GM19023 (cell line): ENCODE measurements around the gene HMGN2.
A peak's percentile ranks its signal among the peaks of the same experiment; 100 is the strongest.

Experiments used
- ATAC-seq: cut with Tn5 transposase; IDR thresholded peaks from one replicate; pipeline ENCODE4 v1.9.1; 2021; ENCODE audit warnings: mild to moderate bottlenecking, moderate library complexity; ENCODE audit not compliant: unreplicated experiment

The HMGN2 gene

GRCh38 chr1:26472320-26472900 lies at the start of gene HMGN2:
TSS of gene HMGN2 (plus strand) at chr1:26472440. CDS start at chr1:26472613, 173 bp downstream.
- peak; percentile 61 for ATAC-seq

- ATAC-seq, result no peak
These were observed 42.5 kb upstream of the HMGN2 start for GRCh38 chr1:26429721-26430120.

- peak; percentile 95 for ATAC-seq
These were observed 40.1 kb upstream of the HMGN2 start, which contains the start of gene DHDDS for GRCh38 chr1:26431979-26432695. TSS of gene DHDDS (plus strand) at chr1:26432321. CDS start at chr1:26432946, 625 bp downstream.

- ATAC-seq, result no peak
These were observed 39.4 kb upstream of the HMGN2 start for GRCh38 chr1:26432793-26433192.

GRCh38 chr1:26434161-26434752 lies 38.0 kb upstream of the HMGN2 start:
- no peak for ATAC-seq

- ATAC-seq, result no peak
These were observed 34.2 kb upstream of the HMGN2 start for GRCh38 chr1:26438041-26438440.

GRCh38 chr1:26440259-26440658 lies 32.0 kb upstream of the HMGN2 start:
- no peak for ATAC-seq

GRCh38 chr1:26449868-26450267 lies 22.4 kb upstream of the HMGN2 start:
- ATAC-seq, result no peak

GRCh38 chr1:26450908-26451307 lies 21.3 kb upstream of the HMGN2 start:
- no peak for ATAC-seq

GRCh38 chr1:26452459-26453183 lies 19.6 kb upstream of the HMGN2 start:
- ATAC-seq, result no peak

- ATAC-seq, result no peak
These were observed 13.1 kb upstream of the HMGN2 start for GRCh38 chr1:26459148-26459547.

GRCh38 chr1:26459573-26460031 lies 12.6 kb upstream of the HMGN2 start:
- no peak for ATAC-seq

GRCh38 chr1:26468911-26469310 lies 3.3 kb upstream of the HMGN2 start:
- ATAC-seq, result no peak

- ATAC-seq, result no peak
These were observed 2.7 kb upstream of the HMGN2 start for GRCh38 chr1:26469558-26469957.

- no peak for ATAC-seq
These were observed 1.3 kb upstream of the HMGN2 start for GRCh38 chr1:26470878-26471497.

- ATAC-seq, result peak; percentile 12
These were observed 531 bp upstream of the HMGN2 start for GRCh38 chr1:26471498-26472319.

GRCh38 chr1:26472901-26473845 lies 933 bp downstream of the HMGN2 start:
- ATAC-seq, result peak; percentile 62

GRCh38 chr1:26474818-26475217 lies 2.6 kb downstream of the HMGN2 start:
- ATAC-seq, result no peak

- no peak for ATAC-seq
These were observed 3.7 kb downstream of the HMGN2 start for GRCh38 chr1:26475989-26476388.
